ENCODE data around the gene DAPK2. TPM values are rescaled to one million over a fixed set of nuclear protein-coding genes. Genes with fewer than 3 reads are reported as not detected.

Gene DAPK2
- total RNA-seq, 1 experiment from 2014 or later: 1.4 TPM

- Histone ChIP-seq H3K27me3 (ENCODE audit: low read length) (no peaks in the 10 kb centered on the region), H3F3A (ENCODE audit: low read length, unreplicated experiment) (no peaks in the 10 kb centered on the region), H3K9me2 (replicated peaks; ENCODE audit: low read length) (no peaks in the 10 kb centered on the region), H3K9ac (ENCODE audit: low read length) (peak overlapping the region; percentile 46; the same call in 1 of the 2 replicates), H3K79me2 (ENCODE audit: low read length) (no peaks in the 10 kb centered on the region), H3K9me3 (ENCODE audit: low read length) (no peaks in the 10 kb centered on the region), H3K36me3 (ENCODE audit: low read depth, low read length) (no peaks in the 10 kb centered on the region), H3K4me2 (ENCODE audit: low read length) (peak overlapping the region; percentile 66), H3K4me3 (ENCODE audit: low read length) (peak overlapping the region; percentile 20; the same call in 1 of the 2 replicates), H2AFZ (ENCODE audit: low read length) (no peak overlapping the region), H4K20me1 (ENCODE audit: low read length) (no peaks in the 10 kb centered on the region), H3K4me1 (ENCODE audit: insufficient read depth, low read length) (peaks cover 53% of the 10 kb centered on the region), H3K27ac (ENCODE audit: low read length) (peak overlapping the region; percentile 85)
- intact Hi-C loops (cut with micrococcal nuclease): loop anchor here (2.0 kb wide), 1 partner anchor 66 kb away; no protein-coding TSS in a partner anchor
- no TSS peak for BruUV-seq (replicated peaks)
- peak; percentile 69 for ATAC-seq
- TF ChIP-seq EZH2 (IDR thresholded peaks at IDR 0.05; ENCODE audit: low read length, unreplicated experiment) (no peak), EZH2phosphoT487 (IDR thresholded peaks at IDR 0.05; ENCODE audit: borderline replicate concordance, low read length) (no peak), CTCF (conservative IDR thresholded peaks at IDR 0.05; ENCODE audit: low read depth, low read length) (no peak)
- POLR2A ChIA-PET (ENCODE audit: unreplicated experiment): no interaction called here
- peak; percentile 91 for DNase-seq
- CTCF ChIA-PET: no interaction called here
These were observed 29.1 kb downstream of the DAPK2 start for GRCh38 chr15:64017082-64017588.

DNA sequence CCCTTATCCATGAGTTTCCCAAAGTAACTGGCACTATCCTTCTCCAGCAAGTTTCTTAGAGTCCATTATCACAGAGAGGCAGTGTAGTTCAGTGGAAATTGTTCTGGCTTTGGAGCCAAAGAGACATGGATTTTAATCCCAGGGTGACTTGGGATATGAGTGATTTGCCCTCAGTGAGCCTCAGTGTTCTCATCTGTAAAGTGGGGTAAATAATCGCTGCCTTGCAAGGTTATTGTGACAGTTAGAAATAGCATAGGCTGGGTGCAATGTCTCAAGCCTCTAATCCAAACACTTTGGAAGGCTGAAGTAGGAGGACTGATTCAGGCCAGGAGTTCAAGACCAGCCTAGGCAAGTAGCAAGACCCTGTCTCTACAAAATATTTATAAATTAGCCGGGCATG, 30.0 kb downstream of the DAPK2 start:
- H3K36me3 ChIP-seq (ENCODE audit: low read depth, low read length): no peaks in the 10 kb centered on the region
- H3K4me3 ChIP-seq (ENCODE audit: low read length): no peak overlapping the region
- no peak for DNase-seq
- H3K27me3 ChIP-seq (ENCODE audit: low read length): no peaks in the 10 kb centered on the region
- ATAC-seq: no peak
- TF ChIP-seq EZH2phosphoT487 (IDR thresholded peaks at IDR 0.05; ENCODE audit: borderline replicate concordance, low read length): no peak
- no peaks in the 10 kb centered on the region for H3K79me2 ChIP-seq (ENCODE audit: low read length)
- no peaks in the 10 kb centered on the region for H3F3A ChIP-seq (ENCODE audit: low read length, unreplicated experiment)
- BruUV-seq (replicated peaks): no TSS peak
- CTCF ChIA-PET: no interaction called here
- H2AFZ ChIP-seq (ENCODE audit: low read length): no peak overlapping the region
- POLR2A ChIA-PET (ENCODE audit: unreplicated experiment): no interaction called here
- H3K9me2 ChIP-seq (replicated peaks; ENCODE audit: low read length): no peaks in the 10 kb centered on the region
- H3K4me1 ChIP-seq (ENCODE audit: insufficient read depth, low read length): peaks cover 53% of the 10 kb centered on the region
- no peaks in the 10 kb centered on the region for H4K20me1 ChIP-seq (ENCODE audit: low read length)
- intact Hi-C loops (cut with micrococcal nuclease): loop anchor here (2.0 kb wide), 1 partner anchor 65 kb away; no protein-coding TSS in a partner anchor
- H3K4me2 ChIP-seq (ENCODE audit: low read length): no peak overlapping the region
- H3K9ac ChIP-seq (ENCODE audit: low read length): no peak overlapping the region
- H3K27ac ChIP-seq (ENCODE audit: low read length): no peak overlapping the region
- no peaks in the 10 kb centered on the region for H3K9me3 ChIP-seq (ENCODE audit: low read length)

DNA sequence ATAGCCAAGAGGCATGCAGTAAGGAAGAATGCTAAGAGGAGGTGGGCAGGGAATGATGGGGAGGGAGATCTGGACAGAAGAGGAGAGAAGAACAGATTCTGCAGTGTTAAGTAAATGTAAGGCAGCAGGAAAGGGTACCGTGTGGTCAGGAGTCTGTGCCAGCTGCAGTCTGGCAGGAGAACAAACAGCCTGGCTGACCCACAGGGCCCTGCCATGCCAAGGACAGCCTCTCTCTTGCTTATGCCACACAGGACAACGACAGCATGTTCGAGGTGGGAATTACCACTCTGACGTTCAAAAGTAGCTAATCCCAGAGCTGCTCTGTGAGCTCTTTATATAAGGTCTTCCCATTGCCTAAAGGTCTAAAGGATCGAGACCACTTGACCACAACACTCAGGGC, 31.3 kb downstream of the DAPK2 start:
- CTCF ChIA-PET: interaction anchor here (0.6 kb wide), 1 partner anchor 483 kb away, joined by 4 read pairs; no protein-coding TSS in a partner anchor
- TF ChIP-seq EZH2 (IDR thresholded peaks at IDR 0.05; ENCODE audit: low read length, unreplicated experiment) (no peak), CTCF (conservative IDR thresholded peaks at IDR 0.05; ENCODE audit: low read depth, low read length) (no peak), EZH2phosphoT487 (IDR thresholded peaks at IDR 0.05; ENCODE audit: borderline replicate concordance, low read length) (no peak)
- no peaks in the 10 kb centered on the region for H3K79me2 ChIP-seq (ENCODE audit: low read length)
- BruUV-seq (replicated peaks): no TSS peak
- no peak overlapping the region for H3K27ac ChIP-seq (ENCODE audit: low read length)
- no peaks in the 10 kb centered on the region for H3K27me3 ChIP-seq (ENCODE audit: low read length)
- intact Hi-C loops (cut with micrococcal nuclease): no loop called here
- H3K4me2 ChIP-seq (ENCODE audit: low read length): no peak overlapping the region
- H3K9ac ChIP-seq (ENCODE audit: low read length): no peak overlapping the region
- no peaks in the 10 kb centered on the region for H3F3A ChIP-seq (ENCODE audit: low read length, unreplicated experiment)
- ATAC-seq (no peak), DNase-seq (no peak)
- H3K9me3 ChIP-seq (ENCODE audit: low read length): no peaks in the 10 kb centered on the region
- no peaks in the 10 kb centered on the region for H3K9me2 ChIP-seq (replicated peaks; ENCODE audit: low read length)
- H3K4me3 ChIP-seq (ENCODE audit: low read length): no peak overlapping the region
- H4K20me1 ChIP-seq (ENCODE audit: low read length): no peaks in the 10 kb centered on the region
- POLR2A ChIA-PET (ENCODE audit: unreplicated experiment): no interaction called here
- H3K4me1 ChIP-seq (ENCODE audit: insufficient read depth, low read length): peaks cover 57% of the 10 kb centered on the region
- no peak overlapping the region for H2AFZ ChIP-seq (ENCODE audit: low read length)
- H3K36me3 ChIP-seq (ENCODE audit: low read depth, low read length): no peaks in the 10 kb centered on the region
